ENCODE data around the gene GMDS.

Gene GMDS

GRCh38 chr6:1593958-1594314 is 651.5 kb downstream of the GMDS start:
- DNase-seq: no peak

GRCh38 chr6:1593286-1593957 is 652.0 kb downstream of the GMDS start:
- no peak for DNase-seq

GRCh38 chr6:1592852-1593251 is 652.6 kb downstream of the GMDS start:
- DNase-seq: no peak

GRCh38 chr6:1591926-1592325 is 653.5 kb downstream of the GMDS start:
- DNase-seq: no peak

- DNase-seq: no peak
These were observed 654.2 kb downstream of the GMDS start for GRCh38 chr6:1591243-1591642.

GRCh38 chr6:1590580-1590979 is 654.8 kb downstream of the GMDS start:
- DNase-seq: no peak

GRCh38 chr6:1589208-1589607 is 656.2 kb downstream of the GMDS start:
- no peak for DNase-seq

GRCh38 chr6:1587977-1588376 is 657.4 kb downstream of the GMDS start:
- no peak for DNase-seq

GRCh38 chr6:1587546-1587945 is 657.9 kb downstream of the GMDS start:
- DNase-seq: no peak

GRCh38 chr6:1586861-1587450 is 658.4 kb downstream of the GMDS start:
- no peak for DNase-seq

- DNase-seq: no peak
These were observed 659.1 kb downstream of the GMDS start for GRCh38 chr6:1586256-1586655.

- DNase-seq: no peak
These were observed 659.7 kb downstream of the GMDS start for GRCh38 chr6:1585669-1586049.

- no peak for DNase-seq
These were observed 660.3 kb downstream of the GMDS start for GRCh38 chr6:1584996-1585668.

- DNase-seq: no peak
These were observed 661.3 kb downstream of the GMDS start for GRCh38 chr6:1584146-1584545.

- no peak for DNase-seq
These were observed 664.0 kb downstream of the GMDS start for GRCh38 chr6:1581120-1581991.

GRCh38 chr6:1580585-1580984 is 664.8 kb downstream of the GMDS start:
- DNase-seq: no peak

- DNase-seq: no peak
These were observed 665.3 kb downstream of the GMDS start for GRCh38 chr6:1580109-1580508.

- no peak for DNase-seq
These were observed 666.3 kb downstream of the GMDS start for GRCh38 chr6:1579096-1579495.

- no peak for DNase-seq
These were observed 667.3 kb downstream of the GMDS start for GRCh38 chr6:1577896-1578745.

- DNase-seq: no peak
These were observed 668.2 kb downstream of the GMDS start for GRCh38 chr6:1577146-1577680.

GRCh38 chr6:1576711-1577110 is 668.7 kb downstream of the GMDS start:
- no peak for DNase-seq

- no peak for DNase-seq
These were observed 669.2 kb downstream of the GMDS start for GRCh38 chr6:1576166-1576565.

All from NCI-H1417 (cell line).